Skeletal muscle tissue (tissue), 4 donors: ENCODE data around the gene PLBD2. TPM values are rescaled to one million over a fixed set of nuclear protein-coding genes. Genes with fewer than 3 reads are reported as not detected.

Source experiments
- H3K27ac ChIP-seq: one replicate; pipeline ENCODE4 v1.7.0; 2013; ENCODE audit warnings: mild to moderate bottlenecking, low read depth, low read length, inconsistent platforms
- H3K27me3 ChIP-seq, 3 donors: one replicate each; pipeline ENCODE4 v1.7.0; 2013; ENCODE audit warnings: low read length in 3 of 3; ENCODE audit not compliant: control insufficient read depth in 3 of 3, insufficient read depth in 3 of 3
- H3K36me3 ChIP-seq, 3 donors: one replicate each; pipeline ENCODE4 v1.7.0; 2013; ENCODE audit warnings: low read length in 3 of 3; ENCODE audit not compliant: control insufficient read depth in 3 of 3, insufficient read depth in 3 of 3
- H3K4me1 ChIP-seq, 3 donors: one replicate each; pipeline ENCODE4 v1.7.0; 2013; ENCODE audit warnings: low read length in 3 of 3, mild to moderate bottlenecking in 3 of 3; ENCODE audit not compliant: control insufficient read depth in 3 of 3, insufficient read depth in 3 of 3
- H3K4me3 ChIP-seq, 3 donors: one replicate each; pipeline ENCODE4 v1.7.0; 2013; ENCODE audit warnings: low read length in 3 of 3
- H3K9ac ChIP-seq, 3 donors: one replicate each; pipeline ENCODE4 v1.7.0; 2013; ENCODE audit warnings: low read length in 3 of 3, mild to moderate bottlenecking in 3 of 3, moderate library complexity in 2 of 3, low read depth in 1 of 3
- H3K9me3 ChIP-seq, 3 donors: one replicate each; pipeline ENCODE4 v1.7.0; 2013; ENCODE audit warnings: low read length in 3 of 3; ENCODE audit not compliant: control insufficient read depth in 3 of 3
- total RNA-seq: library from RNA; depleted of rRNA; stranded (reverse); fragments of >200 nt; gene quantifications from one replicate; pipeline ENCODE4 v1.2.3, GENCODE V29; 2014
- donor health status: Osteomylitis.

PLBD2 gene, protein sequence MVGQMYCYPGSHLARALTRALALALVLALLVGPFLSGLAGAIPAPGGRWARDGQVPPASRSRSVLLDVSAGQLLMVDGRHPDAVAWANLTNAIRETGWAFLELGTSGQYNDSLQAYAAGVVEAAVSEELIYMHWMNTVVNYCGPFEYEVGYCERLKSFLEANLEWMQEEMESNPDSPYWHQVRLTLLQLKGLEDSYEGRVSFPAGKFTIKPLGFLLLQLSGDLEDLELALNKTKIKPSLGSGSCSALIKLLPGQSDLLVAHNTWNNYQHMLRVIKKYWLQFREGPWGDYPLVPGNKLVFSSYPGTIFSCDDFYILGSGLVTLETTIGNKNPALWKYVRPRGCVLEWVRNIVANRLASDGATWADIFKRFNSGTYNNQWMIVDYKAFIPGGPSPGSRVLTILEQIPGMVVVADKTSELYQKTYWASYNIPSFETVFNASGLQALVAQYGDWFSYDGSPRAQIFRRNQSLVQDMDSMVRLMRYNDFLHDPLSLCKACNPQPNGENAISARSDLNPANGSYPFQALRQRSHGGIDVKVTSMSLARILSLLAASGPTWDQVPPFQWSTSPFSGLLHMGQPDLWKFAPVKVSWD
- total RNA-seq = 4.2 TPM

DNA sequence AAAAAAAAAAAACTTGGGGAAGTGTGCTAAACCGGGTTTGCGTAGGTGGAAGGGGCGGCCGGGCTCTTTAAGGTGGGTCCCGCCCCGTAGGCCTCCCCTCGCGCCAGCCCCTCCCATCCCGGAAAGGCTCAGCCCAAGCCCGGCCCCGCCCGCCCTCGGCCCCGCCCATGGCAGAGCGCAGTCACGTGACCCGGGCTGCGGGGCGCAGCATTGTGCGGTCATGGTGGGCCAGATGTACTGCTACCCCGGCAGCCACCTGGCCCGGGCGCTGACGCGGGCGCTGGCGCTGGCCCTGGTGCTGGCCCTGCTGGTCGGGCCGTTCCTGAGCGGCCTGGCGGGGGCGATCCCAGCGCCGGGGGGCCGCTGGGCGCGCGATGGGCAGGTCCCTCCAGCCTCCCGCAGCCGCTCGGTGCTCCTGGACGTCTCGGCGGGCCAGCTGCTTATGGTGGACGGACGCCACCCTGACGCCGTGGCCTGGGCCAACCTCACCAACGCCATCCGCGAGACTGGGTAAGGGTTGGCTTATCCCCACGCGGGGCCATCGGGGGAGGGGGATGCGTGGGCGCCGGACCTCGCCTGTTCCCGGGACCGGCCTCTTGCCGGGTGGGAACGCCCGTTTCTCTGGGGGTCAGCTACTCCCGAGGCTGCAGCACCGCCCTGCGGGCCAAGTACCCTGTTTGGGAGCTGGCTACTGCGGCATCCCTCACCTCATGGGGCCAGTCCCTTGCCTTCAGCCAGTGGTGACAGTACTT lies at the start of gene PLBD2:
TSS of gene PLBD2 (plus strand) at position 207 of the 752 bp plus-strand sequence. CDS start at position 221, 14 bp downstream.
- peak within 1 kb of the TSS; percentile 82 to 92 (median 90) for H3K9ac ChIP-seq
- H3K9me3 ChIP-seq = no peaks in the 10 kb centered on the region
- no peaks in the 10 kb centered on the region for H3K27me3 ChIP-seq
- H3K36me3 ChIP-seq = no peaks in the 10 kb centered on the region
- peak within 1 kb of the TSS; percentile 84 to 89 (median 85) for H3K4me3 ChIP-seq
- H3K4me1 ChIP-seq = peaks cover 14 to 23% (median 16%) of the 10 kb centered on the region in 3 donors
- H3K27ac ChIP-seq = peak within 1 kb of the TSS; percentile 85

DNA sequence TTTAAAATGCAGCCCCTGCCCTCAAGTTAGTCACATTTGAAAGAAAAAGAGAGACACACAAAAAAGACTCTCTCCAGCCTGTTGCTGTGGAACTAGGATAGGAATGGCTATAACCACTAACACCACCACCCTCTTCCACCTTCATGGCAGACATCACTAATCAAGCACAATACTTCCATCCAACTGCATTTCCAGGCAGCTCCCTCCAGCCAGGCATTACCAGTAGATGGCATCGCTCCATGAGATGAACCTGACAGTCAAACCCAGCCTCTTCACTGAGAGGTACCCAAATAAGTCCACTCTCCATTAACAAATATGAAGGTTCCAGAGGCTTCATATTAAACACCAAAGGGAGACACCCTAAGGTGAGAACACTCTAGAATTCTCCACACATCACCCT lies 47.9 kb upstream of the PLBD2 start:
- Histone ChIP-seq H3K27ac (no peak overlapping the region), H3K4me3 (no peak overlapping the region), H3K4me1 (no peaks in the 10 kb centered on the region), H3K36me3 (peaks cover 31 to 49% (median 42%) of the 10 kb centered on the region in 3 donors), H3K9ac (no peak overlapping the region), H3K27me3 (no peaks in the 10 kb centered on the region), H3K9me3 (no peaks in the 10 kb centered on the region)

DNA sequence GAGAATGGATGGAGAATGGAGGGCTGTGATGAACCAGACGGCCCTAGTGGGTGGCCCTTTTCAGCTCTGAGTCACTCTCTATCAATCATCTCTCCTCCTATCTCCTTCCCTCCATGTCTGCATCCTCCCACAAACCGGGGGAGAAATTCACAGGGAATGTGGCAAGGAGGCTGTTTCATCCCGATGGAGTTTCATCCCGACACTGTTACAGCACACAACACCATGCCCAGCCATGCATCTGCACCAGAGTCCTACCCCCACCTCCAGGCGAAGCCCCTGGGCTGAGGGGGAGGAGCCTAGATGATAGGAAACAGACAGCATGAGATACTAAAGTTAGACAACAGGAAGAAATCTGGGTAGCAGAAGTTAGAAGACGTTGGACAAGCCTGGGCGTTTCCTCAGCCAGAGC lies 44.3 kb upstream of the PLBD2 start:
- H3K27ac ChIP-seq = no peak overlapping the region
- no peaks in the 10 kb centered on the region for H3K27me3 ChIP-seq
- no peak overlapping the region for H3K4me3 ChIP-seq
- peaks cover 45 to 57% (median 56%) of the 10 kb centered on the region in 3 donors for H3K36me3 ChIP-seq
- no peaks in the 10 kb centered on the region for H3K4me1 ChIP-seq
- H3K9ac ChIP-seq = no peak overlapping the region
- no peaks in the 10 kb centered on the region for H3K9me3 ChIP-seq

DNA sequence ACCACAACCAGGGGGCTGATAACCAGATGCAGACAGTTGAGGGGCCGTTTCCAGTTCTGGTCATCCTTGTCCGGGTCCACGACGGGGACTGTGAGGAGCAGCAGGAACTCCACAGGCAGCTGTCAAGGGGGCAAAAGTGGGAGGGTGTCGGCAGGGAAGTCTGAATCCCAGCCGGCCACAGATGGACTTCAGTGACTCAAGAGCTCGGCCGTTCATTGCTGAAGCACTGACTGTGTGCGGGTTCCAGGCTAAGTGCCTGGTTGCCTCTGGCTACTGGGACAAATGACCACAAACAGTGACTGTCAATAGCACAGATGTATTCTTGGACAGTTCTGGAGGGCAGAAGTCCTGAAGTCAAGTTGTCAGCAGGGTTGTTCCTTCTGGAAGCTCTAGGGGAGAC lies 43.0 kb upstream of the PLBD2 start:
- peaks cover 47 to 61% (median 59%) of the 10 kb centered on the region in 3 donors for H3K36me3 ChIP-seq
- H3K9me3 ChIP-seq = no peaks in the 10 kb centered on the region
- H3K27ac ChIP-seq = no peak overlapping the region
- H3K4me1 ChIP-seq = no peaks in the 10 kb centered on the region
- H3K4me3 ChIP-seq = no peak overlapping the region
- H3K9ac ChIP-seq = peak overlapping the region in 1 of 3 donors; percentile 8
- H3K27me3 ChIP-seq = no peaks in the 10 kb centered on the region

DNA sequence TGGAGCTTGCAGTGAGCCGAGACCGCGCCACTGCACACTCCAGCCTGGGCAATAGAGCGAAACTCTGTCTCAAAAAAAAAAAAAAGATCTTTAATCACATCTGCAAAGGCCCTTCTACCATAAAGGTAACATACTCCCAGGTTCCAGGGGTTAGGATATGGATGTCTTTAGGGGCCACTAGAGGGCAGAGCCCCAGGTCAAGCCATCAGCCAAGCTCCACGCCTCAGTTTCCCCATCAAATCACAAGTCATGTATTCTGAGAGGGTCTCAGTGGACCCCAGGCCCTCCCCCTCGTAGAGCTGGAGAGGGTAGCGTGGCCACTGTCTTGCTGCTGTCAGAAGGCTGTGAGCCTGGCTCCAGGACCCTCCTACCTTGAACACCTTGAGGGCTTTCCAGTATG lies 42.2 kb upstream of the PLBD2 start:
- Histone ChIP-seq H3K27ac (no peak overlapping the region), H3K9me3 (no peaks in the 10 kb centered on the region), H3K9ac (no peak overlapping the region), H3K4me1 (no peaks in the 10 kb centered on the region), H3K4me3 (no peak overlapping the region), H3K27me3 (no peaks in the 10 kb centered on the region), H3K36me3 (peaks cover 54 to 63% (median 62%) of the 10 kb centered on the region in 3 donors)

DNA sequence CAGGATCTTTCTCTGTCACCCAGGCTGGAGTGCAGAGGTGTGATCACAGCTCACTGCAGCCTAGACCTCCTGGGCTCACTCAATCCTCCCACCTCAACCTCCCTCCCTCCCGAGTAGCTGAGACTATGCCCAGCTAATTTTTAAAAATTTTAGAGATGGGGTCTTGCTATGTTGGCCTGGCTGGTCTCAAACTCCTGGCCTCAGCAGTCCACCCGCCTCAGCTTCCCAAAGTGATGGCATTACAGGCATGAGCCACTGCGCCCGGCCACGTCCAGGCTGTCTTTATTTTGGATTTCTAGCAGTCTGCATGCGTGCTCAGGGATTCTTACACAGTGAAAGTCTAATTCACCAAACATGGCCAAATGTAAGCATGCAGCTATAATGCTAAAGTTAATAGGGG lies 41.3 kb upstream of the PLBD2 start:
- H3K9me3 ChIP-seq = no peaks in the 10 kb centered on the region
- H3K4me1 ChIP-seq = no peaks in the 10 kb centered on the region
- H3K9ac ChIP-seq = no peak overlapping the region
- no peaks in the 10 kb centered on the region for H3K27me3 ChIP-seq
- H3K4me3 ChIP-seq = no peak overlapping the region
- H3K27ac ChIP-seq = no peak overlapping the region
- peaks cover 54 to 68% (median 61%) of the 10 kb centered on the region in 3 donors for H3K36me3 ChIP-seq

DNA sequence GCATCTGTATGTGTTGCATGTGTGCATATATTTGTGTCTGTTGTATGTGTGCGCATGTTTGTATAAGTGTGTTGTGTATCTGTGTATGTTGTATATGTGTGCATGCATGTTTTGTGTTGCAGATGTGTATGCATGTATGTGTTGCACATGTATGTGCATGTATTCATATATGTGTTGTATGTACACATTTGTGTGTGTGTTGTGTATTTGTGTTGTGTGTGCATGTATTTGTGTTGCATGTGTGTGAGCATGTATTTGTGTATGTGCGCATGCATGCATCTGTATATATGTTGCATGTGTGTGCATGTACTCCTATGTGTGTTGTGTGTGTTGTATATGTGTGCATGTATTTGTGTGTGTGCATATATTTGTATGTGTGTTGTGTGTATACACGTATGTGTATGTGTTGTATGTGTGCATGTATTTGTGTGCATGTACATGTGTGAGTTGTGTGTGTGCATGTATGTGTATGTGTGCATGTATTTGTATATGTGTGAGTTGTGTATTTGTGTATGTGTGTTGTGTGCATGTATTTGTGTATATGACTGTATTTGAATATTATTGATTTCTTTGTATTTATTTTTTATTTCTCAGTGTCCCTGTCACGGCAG lies 40.2 kb upstream of the PLBD2 start:
- Histone ChIP-seq H3K9ac (no peak overlapping the region), H3K36me3 (peaks cover 52 to 75% (median 58%) of the 10 kb centered on the region in 3 donors), H3K27me3 (no peaks in the 10 kb centered on the region), H3K9me3 (no peaks in the 10 kb centered on the region), H3K27ac (no peak overlapping the region), H3K4me1 (no peaks in the 10 kb centered on the region), H3K4me3 (no peak overlapping the region)

DNA sequence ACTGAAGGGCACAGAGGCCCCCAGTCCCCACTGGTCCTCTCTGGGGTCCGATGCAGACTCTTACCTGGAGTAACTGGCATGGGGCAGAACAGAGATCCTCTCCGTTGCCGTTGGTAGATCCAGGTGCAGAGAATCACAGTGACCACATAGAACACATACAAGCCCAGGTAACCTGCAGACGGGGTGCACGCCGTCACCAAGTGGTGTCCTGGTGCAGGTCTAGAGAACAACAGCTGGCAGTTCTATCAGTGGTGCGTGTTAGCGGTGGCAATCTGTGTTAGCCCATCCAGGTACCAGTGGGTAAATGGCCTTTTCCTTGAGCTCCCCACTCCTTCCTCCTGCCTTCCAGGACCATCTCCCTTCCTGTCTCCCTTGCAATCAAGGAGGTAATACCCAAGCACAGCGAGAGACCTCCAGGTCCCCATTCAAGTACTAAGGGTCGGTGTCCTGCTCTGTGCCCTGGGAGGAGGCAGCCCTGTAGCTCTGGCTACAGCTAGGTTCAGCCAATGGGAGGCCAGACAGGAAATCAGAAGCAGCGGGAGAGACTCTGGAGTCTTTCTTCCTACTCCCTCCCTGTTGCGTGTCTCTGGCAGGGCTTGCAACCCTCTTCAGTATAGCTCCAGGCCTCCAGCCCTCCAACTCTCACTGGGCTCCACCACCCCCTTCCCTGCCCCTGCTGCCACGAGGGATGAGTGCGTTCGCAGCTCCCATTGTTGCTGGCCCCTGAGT lies 39.3 kb upstream of the PLBD2 start:
- Histone ChIP-seq H3K4me3 (no peak overlapping the region), H3K9me3 (no peaks in the 10 kb centered on the region), H3K27me3 (no peaks in the 10 kb centered on the region), H3K9ac (no peak overlapping the region), H3K36me3 (peaks cover 50 to 74% (median 56%) of the 10 kb centered on the region in 3 donors), H3K27ac (no peak overlapping the region), H3K4me1 (no peaks in the 10 kb centered on the region)

DNA sequence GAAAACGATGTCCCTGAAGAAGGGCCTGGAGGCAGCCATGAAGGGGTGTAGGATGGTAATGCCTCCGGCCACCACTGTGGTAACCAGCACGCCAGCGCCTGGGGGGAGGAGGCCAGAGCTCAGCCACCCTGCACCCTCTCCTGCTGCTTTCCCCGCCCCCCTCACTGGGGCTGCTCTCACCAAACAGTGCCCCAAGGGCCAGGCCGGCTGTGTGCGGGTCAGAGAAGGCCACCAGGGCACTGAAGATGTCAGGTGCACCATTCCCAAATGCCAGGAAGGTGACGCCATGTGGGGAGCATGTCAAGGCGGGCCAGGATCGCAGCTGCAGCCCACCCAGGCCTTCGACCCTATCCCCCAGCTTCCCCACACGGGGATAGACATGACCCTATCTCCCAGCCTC lies 38.0 kb upstream of the PLBD2 start:
- Histone ChIP-seq H3K27ac (no peak overlapping the region), H3K9ac (no peak overlapping the region), H3K4me1 (no peaks in the 10 kb centered on the region), H3K27me3 (no peaks in the 10 kb centered on the region), H3K36me3 (peaks cover 43 to 62% (median 48%) of the 10 kb centered on the region in 3 donors), H3K9me3 (no peaks in the 10 kb centered on the region), H3K4me3 (no peak overlapping the region)
